Measurements from ENCODE around the gene MAPT. TPM values are rescaled to one million over a fixed set of nuclear protein-coding genes. Genes with fewer than 3 reads are reported as not detected.

The MAPT gene
- total and polyA plus RNA-seq, 2 of the 4 experiments (the other 2 are of a cell fraction): 0.18 to 0.19 TPM

GRCh38 chr17:45935197-45935709 is 40.9 kb downstream of the MAPT start:
- H4K5ac ChIP-seq (ENCODE audit: low read depth, low read length): no peak overlapping the region
- H2AFZ ChIP-seq (replicated peaks; ENCODE audit: low read length, poor library complexity): no peak overlapping the region
- H2BK20ac ChIP-seq (ENCODE audit: low read depth, low read length): no peak overlapping the region
- no peaks in the 10 kb centered on the region for H3K36me3 ChIP-seq (ENCODE audit: control insufficient read depth, insufficient read depth, low read length)
- ChIA-PET CTCF (no interaction called here), POLR2A (ENCODE audit: unreplicated experiment) (no interaction called here)
- no peak overlapping the region for H2BK5ac ChIP-seq (ENCODE audit: low read depth, low read length, poor library complexity, severe bottlenecking)
- H2BK15ac ChIP-seq (ENCODE audit: low read depth, low read length): no peak overlapping the region
- no peaks in the 10 kb centered on the region for H3K9me1 ChIP-seq (ENCODE audit: insufficient read depth, low read length)
- H3K4ac ChIP-seq (ENCODE audit: low read depth, low read length): no peak overlapping the region
- H2AK5ac ChIP-seq (ENCODE audit: low read depth, low read length): no peak overlapping the region
- H3K9ac ChIP-seq (ENCODE audit: low read depth, low read length): no peak overlapping the region
- no peaks in the 10 kb centered on the region for H3K79me1 ChIP-seq (ENCODE audit: low read depth in 1 of 2, low read length in 2 of 2)
- DNase-seq (no peak), ATAC-seq (ENCODE audit: low read depth) (no peak)
- no peak overlapping the region for H4K8ac ChIP-seq (ENCODE audit: low read depth in 2 of 2, low read length in 2 of 2)
- intact Hi-C loops (cut with micrococcal nuclease) (no loop called here), dilution Hi-C loops (cut with HindIII; ENCODE audit: low sequenced_read_pairs, unreplicated experiment) (no loop called here), in situ Hi-C loops (cut with MboI; ENCODE audit: low sequenced_read_pairs) (no loop called here)
- TF ChIP-seq MAZ (IDR thresholded peaks at IDR 0.05; ENCODE audit: borderline replicate concordance, low read depth, low read length) (no peak), RAD21 (IDR thresholded peaks at IDR 0.05; ENCODE audit: low read length) (no peak), FOS (IDR thresholded peaks at IDR 0.05; ENCODE audit: low read depth, low read length) (no peak), MXI1 (IDR thresholded peaks at IDR 0.05; ENCODE audit: borderline replicate concordance, low read depth, low read length) (no peak), POLR2A (IDR thresholded peaks at IDR 0.05; ENCODE audit: low read depth, low read length) (no peak), CEBPB (IDR thresholded peaks at IDR 0.05; ENCODE audit: low read depth, low read length) (no peak), USF2 (IDR thresholded peaks at IDR 0.05; ENCODE audit: low read depth, low read length) (no peak), SMC3 (IDR thresholded peaks at IDR 0.05; ENCODE audit: low read depth, low read length) (no peak), MAFK (IDR thresholded peaks at IDR 0.05; ENCODE audit: low read depth, low read length) (no peak), RFX5 (IDR thresholded peaks at IDR 0.05; ENCODE audit: low read depth, low read length) (no peak), BHLHE40 (IDR thresholded peaks at IDR 0.05; ENCODE audit: low read depth, low read length) (no peak), ELK1 (IDR thresholded peaks at IDR 0.05; ENCODE audit: borderline replicate concordance, low read depth, low read length) (no peak), CHD1 (IDR thresholded peaks at IDR 0.05; ENCODE audit: low read depth, low read length) (no peak), RCOR1 (IDR thresholded peaks at IDR 0.05; ENCODE audit: insufficient replicate concordance, low read length) (no peak), CTCF (conservative IDR thresholded peaks at IDR 0.05; ENCODE audit: low read depth, low read length) (no peak), NFE2L2 (IDR thresholded peaks at IDR 0.05; ENCODE audit: low read depth, low read length) (no peak)
- H3K14ac ChIP-seq (replicated peaks; ENCODE audit: low read depth, low read length): no peak overlapping the region
- no peaks in the 10 kb centered on the region for H4K20me1 ChIP-seq (ENCODE audit: insufficient read depth, low read length)
- no peak overlapping the region for H3K56ac ChIP-seq (ENCODE audit: extremely low read depth, insufficient read depth, low read length)
- H3K4me2 ChIP-seq (ENCODE audit: low read depth, low read length): no peak overlapping the region
- H3K23ac ChIP-seq (ENCODE audit: low read depth, low read length): no peak overlapping the region
- 94% methylated on average over 3 of the region's 8 CpGs; no CpG with 5 or more reads in 1 of the 2 experiments for WGBS, 2 experiments (ENCODE audit: extremely low coverage in 2 of 2, insufficient read length in 1 of 2)
- H3K4me3 ChIP-seq (ENCODE audit: insufficient read depth, low read depth, low read length): no peak overlapping the region
- H3K9me3 ChIP-seq (ENCODE audit: control insufficient read depth, insufficient read depth, low read length): no peaks in the 10 kb centered on the region
- no peak overlapping the region for H3K18ac ChIP-seq (ENCODE audit: low read depth, low read length)
- H3K4me1 ChIP-seq (ENCODE audit: control insufficient read depth, insufficient read depth, low read length): no peaks in the 10 kb centered on the region
- no TSS peak for BruUV-seq (replicated peaks)
- peaks cover 33% of the 10 kb centered on the region for H3K27me3 ChIP-seq (ENCODE audit: control insufficient read depth, insufficient read depth, low read length)
- H2AK9ac ChIP-seq (replicated peaks; ENCODE audit: low read depth, low read length, poor library complexity): no peak overlapping the region
- H2BK120ac ChIP-seq (ENCODE audit: low read depth, low read length): no peak overlapping the region
- no peak overlapping the region for H3K27ac ChIP-seq (ENCODE audit: insufficient read depth, low read length)
- no peak overlapping the region for H4K91ac ChIP-seq (ENCODE audit: insufficient read depth, low read depth, low read length)

Measured in IMR-90 (cell line).